Caco-2 (cell line): Measurements from ENCODE around the gene BCL7C. TPM values are rescaled to one million over a fixed set of nuclear protein-coding genes. Genes with fewer than 3 reads are reported as not detected.

ENCODE experiments used
- BruUV-seq: library from RNA; stranded (reverse); fragments of 400-500 nt; replicated peaks from 2 replicates; lab custom pipeline; 2021; lab: Mats Ljungman, UMichigan
- CTCF ChIA-PET: fragments of 300-600 bp; sonication (Branson Sonifier 250); formaldehyde crosslinking; loops from one replicate; lab custom pipeline; 2022; ENCODE audit warnings: antibody characterized with exemption; lab: Charles Lee
- POLR2A ChIA-PET: fragments of 300-600 bp; sonication (Branson Sonifier 250); formaldehyde crosslinking; loops from one replicate; lab custom pipeline; 2022; ENCODE audit warnings: antibody characterized with exemption; lab: Charles Lee
- DNase-seq, 2 experiments: peaks; one replicate each; pipeline versions ENCODE4 v3.0.0 to v3.0.0-alpha.2; 2020 to 2022
- H3K27me3 ChIP-seq: replicated peaks from 2 replicates; pipeline ENCODE4 v1.6.0; 2011; ENCODE audit warnings: low read length; ENCODE audit not compliant: control insufficient read depth, insufficient read depth
- H3K36me3 ChIP-seq: 2 replicates; pipeline ENCODE4 v1.5.1; 2011; ENCODE audit warnings: low read length; ENCODE audit not compliant: control insufficient read depth, insufficient read depth
- H3K4me1 ChIP-seq: fragments of 250-450 bp; sonication (Bioruptor Pico); 2 replicates; pipeline ENCODE4 v1.5.1; 2020; ENCODE audit warnings: mild to moderate bottlenecking
- H3K4me3 ChIP-seq: 2 replicates; pipeline ENCODE4 v1.5.1; 2011; ENCODE audit warnings: low read depth, mild to moderate bottlenecking, control low read depth, low read length
- H3K9me3 ChIP-seq: fragments of 250-450 bp; sonication (Bioruptor Pico); 2 replicates; pipeline ENCODE4 v1.5.1; 2020; ENCODE audit warnings: mild to moderate bottlenecking, moderate library complexity
- H3K27ac Mint-ChIP-seq: one replicate; pipeline ENCODE4 v1.8.0; 2022; ENCODE audit warnings: mixed read lengths; ENCODE audit not compliant: unreplicated experiment
- H3K27me3 Mint-ChIP-seq: one replicate; pipeline ENCODE4 v1.8.0; 2022; ENCODE audit warnings: mixed read lengths; ENCODE audit not compliant: insufficient read depth, unreplicated experiment
- H3K36me3 Mint-ChIP-seq: one replicate; pipeline ENCODE4 v1.8.0; 2022; ENCODE audit warnings: mild to moderate bottlenecking, mixed read lengths; ENCODE audit not compliant: insufficient read depth, unreplicated experiment
- H3K4me1 Mint-ChIP-seq: one replicate; pipeline ENCODE4 v1.8.0; 2022; ENCODE audit warnings: low read depth, mixed read lengths; ENCODE audit not compliant: unreplicated experiment
- H3K4me3 Mint-ChIP-seq: one replicate; pipeline ENCODE4 v1.8.0; 2022; ENCODE audit warnings: mild to moderate bottlenecking, moderate library complexity, mixed read lengths; ENCODE audit not compliant: unreplicated experiment
- H3K9me3 Mint-ChIP-seq: one replicate; pipeline ENCODE4 v1.8.0; 2022; ENCODE audit warnings: mixed read lengths; ENCODE audit not compliant: unreplicated experiment
- CTCF ChIP-seq, 2 experiments: fragments of 200-600 bp in 1 of 2; IDR thresholded peaks; 1 replicate in 1 of 2; 2 replicates in 1 of 2; pipeline versions ENCODE4 v1.5.1 to v1.8.0; 2011 to 2022; ENCODE audit warnings: antibody characterized with exemption in 1 of 2, control low read depth in 1 of 2, inconsistent platforms in 1 of 2, low read depth in 1 of 2, low read length in 1 of 2, mild to moderate bottlenecking in 1 of 2, moderate library complexity in 1 of 2; ENCODE audit not compliant: insufficient read depth in 1 of 2, severe bottlenecking in 1 of 2, unreplicated experiment in 1 of 2
- intact Hi-C: fragments of 100-400 bp; cut with micrococcal nuclease; formaldehyde crosslinking; loops from one replicate; pipeline ENCODE4 v1.10.0; 2022; ENCODE audit not compliant: unreplicated experiment
- total RNA-seq: library from RNA; stranded (reverse); gene quantifications from 2 replicates; pipeline ENCODE4 v1.2.3, GENCODE V29; 2022

Gene BCL7C
- total RNA-seq, 1 experiment from 2014 or later = 17.7 TPM

- H3K4me1 Mint-ChIP-seq = peaks cover 5% of the 10 kb centered on the region
- Histone ChIP-seq H3K9me3 (no peaks in the 10 kb centered on the region; the same call in 1 of the 2 replicates), H3K4me1 (peaks cover 16% of the 10 kb centered on the region), H3K4me3 (no peak overlapping the region), H3K36me3 (no peaks in the 10 kb centered on the region), H3K27me3 (no peaks in the 10 kb centered on the region)
- CTCF ChIA-PET = interaction anchor here (0.5 to 1.9 kb wide), 16 partner anchors 10 to 298 kb away, joined by 3 to 13 read pairs (median 4); partner anchors contain the start of gene CTF1
- no peaks in the 10 kb centered on the region for H3K36me3 Mint-ChIP-seq
- BruUV-seq = no TSS peak
- no peaks in the 10 kb centered on the region for H3K27me3 Mint-ChIP-seq
- no peak for DNase-seq
- H3K27ac Mint-ChIP-seq = no peak overlapping the region
- intact Hi-C loops = loop anchor here (1.0 kb wide), 4 partner anchors 31 to 98 kb away; partner anchors contain the start of gene CTF1
- TF ChIP-seq CTCF (IDR thresholded peaks at IDR 0.05; ENCODE audit: insufficient read depth in 1 of 2, low read depth in 1 of 2, low read length in 1 of 2, severe bottlenecking in 1 of 2, unreplicated experiment in 1 of 2) = no peak
- no peak overlapping the region for H3K4me3 Mint-ChIP-seq
- peaks cover 9% of the 10 kb centered on the region for H3K9me3 Mint-ChIP-seq
- POLR2A ChIA-PET = interaction anchor here (0.5 kb wide), 1 partner anchor 490 kb away, joined by 3 read pairs; no protein-coding TSS in a partner anchor
Observed at GRCh38 chr16:30844346-30844670, 49.6 kb downstream of the BCL7C start.

- H3K4me3 ChIP-seq = no peak overlapping the region
- BruUV-seq = no TSS peak
- no peak for DNase-seq
- intact Hi-C loops = no loop called here
- POLR2A ChIA-PET = interaction anchor here (0.6 kb wide), 1 partner anchor 68 kb away, joined by 3 read pairs; no protein-coding TSS in a partner anchor
- H3K9me3 ChIP-seq = no peaks in the 10 kb centered on the region; the same call in 1 of the 2 replicates
- peaks cover 24% of the 10 kb centered on the region for H3K4me1 ChIP-seq
- CTCF ChIA-PET = no interaction called here
- Mint-ChIP-seq H3K27ac (no peak overlapping the region), H3K9me3 (peaks cover 9% of the 10 kb centered on the region), H3K36me3 (no peaks in the 10 kb centered on the region), H3K4me3 (no peak overlapping the region), H3K4me1 (peaks cover 5% of the 10 kb centered on the region), H3K27me3 (no peaks in the 10 kb centered on the region)
- H3K36me3 ChIP-seq = no peaks in the 10 kb centered on the region
- no peak for TF ChIP-seq CTCF (IDR thresholded peaks at IDR 0.05; ENCODE audit: insufficient read depth in 1 of 2, low read depth in 1 of 2, low read length in 1 of 2, severe bottlenecking in 1 of 2, unreplicated experiment in 1 of 2)
- no peaks in the 10 kb centered on the region for H3K27me3 ChIP-seq
Observed at GRCh38 chr16:30843501-30843900, 50.4 kb downstream of the BCL7C start.

GRCh38 chr16:30842971-30843370, 50.9 kb downstream of the BCL7C start:
- H3K4me3 ChIP-seq = no peak overlapping the region
- TF ChIP-seq CTCF (IDR thresholded peaks at IDR 0.05; ENCODE audit: insufficient read depth in 1 of 2, low read depth in 1 of 2, low read length in 1 of 2, severe bottlenecking in 1 of 2, unreplicated experiment in 1 of 2) = no peak
- H3K36me3 Mint-ChIP-seq = no peaks in the 10 kb centered on the region
- H3K4me3 Mint-ChIP-seq = no peak overlapping the region
- DNase-seq = no peak
- no peaks in the 10 kb centered on the region for H3K36me3 ChIP-seq
- peaks cover 9% of the 10 kb centered on the region for H3K9me3 Mint-ChIP-seq
- no TSS peak for BruUV-seq
- no peaks in the 10 kb centered on the region for H3K27me3 ChIP-seq
- H3K4me1 ChIP-seq = peaks cover 30% of the 10 kb centered on the region
- no peak overlapping the region for H3K27ac Mint-ChIP-seq
- CTCF ChIA-PET = interaction anchor here (0.6 kb wide), 1 partner anchor 62 kb away, joined by 4 read pairs; no protein-coding TSS in a partner anchor
- POLR2A ChIA-PET = interaction anchor here (0.6 kb wide), 1 partner anchor 68 kb away, joined by 3 read pairs; no protein-coding TSS in a partner anchor
- intact Hi-C loops = no loop called here
- no peaks in the 10 kb centered on the region for H3K27me3 Mint-ChIP-seq
- no peaks in the 10 kb centered on the region; the same call in 1 of the 2 replicates for H3K9me3 ChIP-seq
- H3K4me1 Mint-ChIP-seq = peaks cover 9% of the 10 kb centered on the region
